ENCODE data around the gene LRMDA. TPM values are rescaled to one million over a fixed set of nuclear protein-coding genes. Genes with fewer than 3 reads are reported as not detected.

Gene LRMDA
- total RNA-seq, 1 experiment from 2014 or later = 4.8 TPM

GRCh38 chr10:75492173-75492925 lies 60.9 kb downstream of the LRMDA start:
- Histone ChIP-seq H3K9ac (ENCODE audit: low read length) (no peak overlapping the region), H3K4me3 (replicated peaks in 1 of 2; ENCODE audit: low read depth in 1 of 2, low read length in 2 of 2) (no peak overlapping the region), H3K27me3 (ENCODE audit: insufficient read depth, low read length) (no peaks in the 10 kb centered on the region), H4K20me1 (ENCODE audit: insufficient read depth) (no peaks in the 10 kb centered on the region), H3K4me1 (ENCODE audit: control insufficient read depth in 1 of 2, insufficient read depth in 2 of 2, low read length in 2 of 2) (peaks cover 0 to 2% of the 10 kb centered on the region in 2 experiments; a peak in 2 of 4 replicates), H3K27ac (ENCODE audit: low read depth, low read length) (no peak overlapping the region), H3K9me3 (ENCODE audit: control insufficient read depth in 1 of 2, insufficient read depth in 1 of 2, low read depth in 1 of 2, low read length in 2 of 2) (no peaks in the 10 kb centered on the region), H3K36me3 (ENCODE audit: control insufficient read depth in 1 of 2, insufficient read depth in 2 of 2, low read length in 2 of 2) (no peaks in the 10 kb centered on the region), H2AFZ (ENCODE audit: low read depth, low read length, poor library complexity, severe bottlenecking) (no peak overlapping the region), H3K9me2 (ENCODE audit: insufficient read depth) (no peaks in the 10 kb centered on the region), H3K4me2 (ENCODE audit: low read length) (no peak overlapping the region), H3K79me2 (ENCODE audit: insufficient read depth, low read length) (no peaks in the 10 kb centered on the region)
- ChIA-PET RAD21 (ENCODE audit: low non-redundant PET in 1 of 2, low total read pairs in 2 of 2, uncharacterized antibody in 2 of 2, unreplicated experiment in 2 of 2) (no interaction called here), CTCF (no interaction called here), POLR2A (no interaction called here)
- intact Hi-C loops (cut with micrococcal nuclease) = no loop called here
- TF ChIP-seq CTCF (IDR thresholded peaks at IDR 0.05 in 2 of 3, conservative IDR thresholded peaks at IDR 0.05 in 1 of 3; ENCODE audit: borderline replicate concordance in 1 of 3, insufficient read depth in 1 of 3, low read depth in 2 of 3, low read length in 2 of 3) (0 out of 6 replicates have a peak, but pooled peaks of 1 of the 3 experiments have one; percentile 16), JUND (IDR thresholded peaks at IDR 0.05) (no peak)
- no peak for ATAC-seq
- no TSS peak for BruUV-seq (replicated peaks)
- no peak for DNase-seq (ENCODE audit: low read depth, low spot score)

- no peak for DNase-seq (ENCODE audit: low read depth, low spot score)
- ATAC-seq = no peak
- Histone ChIP-seq H4K20me1 (ENCODE audit: insufficient read depth) (no peaks in the 10 kb centered on the region), H3K27me3 (ENCODE audit: insufficient read depth, low read length) (no peaks in the 10 kb centered on the region), H3K4me1 (ENCODE audit: control insufficient read depth in 1 of 2, insufficient read depth in 2 of 2, low read length in 2 of 2) (peaks cover 6 to 13% of the 10 kb centered on the region in 2 experiments), H3K79me2 (ENCODE audit: insufficient read depth, low read length) (no peaks in the 10 kb centered on the region), H2AFZ (ENCODE audit: low read depth, low read length, poor library complexity, severe bottlenecking) (no peak overlapping the region), H3K9me3 (ENCODE audit: control insufficient read depth in 1 of 2, insufficient read depth in 1 of 2, low read depth in 1 of 2, low read length in 2 of 2) (no peaks in the 10 kb centered on the region), H3K9me2 (ENCODE audit: insufficient read depth) (no peaks in the 10 kb centered on the region), H3K27ac (ENCODE audit: low read depth, low read length) (no peak overlapping the region), H3K4me2 (ENCODE audit: low read length) (no peak overlapping the region), H3K4me3 (replicated peaks in 1 of 2; ENCODE audit: low read depth in 1 of 2, low read length in 2 of 2) (no peak overlapping the region), H3K9ac (ENCODE audit: low read length) (no peak overlapping the region), H3K36me3 (ENCODE audit: control insufficient read depth in 1 of 2, insufficient read depth in 2 of 2, low read length in 2 of 2) (no peaks in the 10 kb centered on the region)
- ChIA-PET POLR2A (no interaction called here), RAD21 (ENCODE audit: low non-redundant PET in 1 of 2, low total read pairs in 2 of 2, uncharacterized antibody in 2 of 2, unreplicated experiment in 2 of 2) (no interaction called here), CTCF (no interaction called here)
- intact Hi-C loops (cut with micrococcal nuclease) = no loop called here
- TF ChIP-seq ZFX (IDR thresholded peaks at IDR 0.05) (no peak), FOSL1 (IDR thresholded peaks at IDR 0.05; ENCODE audit: low read depth) (no peak), SRF (IDR thresholded peaks at IDR 0.05; ENCODE audit: low read depth) (no peak), SIN3A (IDR thresholded peaks at IDR 0.05; ENCODE audit: low read depth) (no peak)
- no TSS peak for BruUV-seq (replicated peaks)
These were observed 62.0 kb downstream of the LRMDA start for GRCh38 chr10:75493464-75493863.

All from HCT116 (cell line).